ENCODE data around the gene C17orf100.

DNA sequence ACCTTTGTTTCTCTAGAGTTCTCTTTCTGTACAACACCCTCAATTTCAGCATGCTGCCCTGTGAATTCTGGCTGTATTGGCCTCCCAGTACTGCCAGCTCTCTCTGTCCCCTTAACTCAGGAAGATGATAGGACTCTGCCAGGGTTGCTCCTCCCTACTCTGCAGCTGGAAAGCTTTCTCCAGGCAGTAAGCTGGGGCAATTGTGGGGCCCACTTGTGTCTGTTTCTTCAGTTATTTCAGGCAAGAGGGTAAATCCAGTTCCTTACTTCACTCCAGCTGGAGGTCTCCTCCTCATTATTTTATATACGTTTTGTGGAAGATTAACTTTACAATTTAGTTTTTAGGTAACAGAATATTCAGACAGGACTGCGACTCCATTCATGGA lies 9.9 kb downstream of the C17orf100 start:
- TF ChIP-seq EZH2 (IDR thresholded peaks at IDR 0.05) (no peak), POLR2AphosphoS5 (IDR thresholded peaks at IDR 0.05; ENCODE audit: borderline replicate concordance, low read depth, low read length) (no peak)

Measured in SK-N-MC (cell line).